HG02798 (cell line): ENCODE measurements around the gene BMI1.
"Not testable (repeated sequence)": the region's sequence is repeated elsewhere in the genome, so short reads cannot be mapped to it uniquely, and the experiment has no call there.

Experiments used
- ATAC-seq: cut with Tn5 transposase; IDR thresholded peaks from one replicate; pipeline ENCODE4 v1.9.1; 2021; ENCODE audit warnings: mild to moderate bottlenecking; ENCODE audit not compliant: unreplicated experiment, poor library complexity

Gene BMI1

GRCh38 chr10:22338185-22338900 lies 17.4 kb downstream of the BMI1 start:
- ATAC-seq, result no peak

- no peak for ATAC-seq
Measured at GRCh38 chr10:22338931-22339330, 18.0 kb downstream of the BMI1 start.

- no peak for ATAC-seq
Measured at GRCh38 chr10:22339761-22340328, 18.9 kb downstream of the BMI1 start.

- ATAC-seq, result peak; percentile 60
Measured at GRCh38 chr10:22340329-22341189, 19.7 kb downstream of the BMI1 start.

- peak; percentile 22 for ATAC-seq
Measured at GRCh38 chr10:22341190-22341925, 20.5 kb downstream of the BMI1 start.

GRCh38 chr10:22341926-22342196 lies 21.0 kb downstream of the BMI1 start:
- no peak for ATAC-seq

GRCh38 chr10:22342421-22342820 lies 21.5 kb downstream of the BMI1 start:
- ATAC-seq, result no peak

GRCh38 chr10:22343731-22344130 lies 22.8 kb downstream of the BMI1 start:
- no peak for ATAC-seq

- no peak for ATAC-seq
Measured at GRCh38 chr10:22344249-22344648, 23.4 kb downstream of the BMI1 start.

GRCh38 chr10:22344781-22345300 lies 23.9 kb downstream of the BMI1 start:
- no peak for ATAC-seq

GRCh38 chr10:22345301-22346095 lies 24.6 kb downstream of the BMI1 start, which contains the start of gene SPAG6:
Gene SPAG6, plus strand, starts transcription at chr10:22345496. Its CDS starts 116 bp downstream, at chr10:22345612.
- no peak for ATAC-seq

- no peak for ATAC-seq
Measured at GRCh38 chr10:22346096-22346661, 25.3 kb downstream of the BMI1 start.

- ATAC-seq, result no peak
Measured at GRCh38 chr10:22349755-22350154, 28.9 kb downstream of the BMI1 start.

GRCh38 chr10:22351131-22351703 lies 30.3 kb downstream of the BMI1 start:
- no peak for ATAC-seq

- ATAC-seq, result no peak
Measured at GRCh38 chr10:22356324-22356873, 35.5 kb downstream of the BMI1 start.

GRCh38 chr10:22357770-22358169 lies 36.9 kb downstream of the BMI1 start:
- ATAC-seq, result not testable (repeated sequence)

GRCh38 chr10:22363305-22363704 lies 42.4 kb downstream of the BMI1 start:
- ATAC-seq, result no peak

- ATAC-seq, result no peak
Measured at GRCh38 chr10:22364407-22365140, 43.7 kb downstream of the BMI1 start.
